SU-DHL-6 (cell line): ENCODE data around the gene PSMD3.

Experiments
- H2AFZ ChIP-seq: fragments of 200-600 bp; sonication (generic); 2 replicates; pipeline ENCODE4 v1.6.1; 2014; ENCODE audit warnings: low read depth, mild to moderate bottlenecking, moderate library complexity, mixed read lengths, antibody characterized with exemption, low read length; ENCODE audit not compliant: severe bottlenecking
- H3F3A ChIP-seq: fragments of 200-600 bp; shearing (Covaris generic); 2 replicates; pipeline ENCODE4 v1.6.0; 2016; ENCODE audit warnings: antibody characterized with exemption, mild to moderate bottlenecking; ENCODE audit not compliant: insufficient read depth
- H3K27ac ChIP-seq: fragments of 200-600 bp; sonication (generic); 2 replicates; pipeline ENCODE4 v1.5.1; 2016; ENCODE audit warnings: low read depth, mild to moderate bottlenecking, low read length, moderate library complexity, mixed read lengths
- H3K27me3 ChIP-seq: fragments of 200-600 bp; sonication (generic), shearing (Covaris generic); 2 replicates; pipeline ENCODE4 v1.6.0; 2014; ENCODE audit warnings: mild to moderate bottlenecking, low read length
- H3K36me3 ChIP-seq: fragments of 200-600 bp; sonication (generic); 2 replicates; pipeline ENCODE4 v1.6.1; 2014; ENCODE audit warnings: mild to moderate bottlenecking, low read length, mixed read lengths
- H3K4me2 ChIP-seq: fragments of 300-600, 200-600 bp; shearing (Covaris generic), sonication (generic); 2 replicates; pipeline ENCODE4 v1.6.0; 2014; ENCODE audit warnings: low read length, low read depth, mild to moderate bottlenecking; ENCODE audit not compliant: poor library complexity, severe bottlenecking
- H3K4me3 ChIP-seq: fragments of 200-600 bp; sonication (generic); 2 replicates; pipeline ENCODE4 v1.5.1; 2014; ENCODE audit warnings: antibody characterized with exemption, low read length, mild to moderate bottlenecking, mixed read lengths; ENCODE audit not compliant: insufficient read depth, poor library complexity, severe bottlenecking
- H3K79me2 ChIP-seq: fragments of 200-600 bp; sonication (generic); 2 replicates; pipeline ENCODE4 v1.6.1; 2014; ENCODE audit warnings: mild to moderate bottlenecking, low read length, moderate library complexity; ENCODE audit not compliant: insufficient read depth
- H3K9ac ChIP-seq: fragments of 200-600 bp; sonication (generic); 2 replicates; pipeline ENCODE4 v1.7.0; 2014; ENCODE audit warnings: mild to moderate bottlenecking, low read length
- H3K9me2 ChIP-seq: fragments of 200-600 bp; sonication (generic); replicated peaks from 2 replicates; pipeline ENCODE4 v1.6.1; 2014; ENCODE audit warnings: low read length; ENCODE audit not compliant: insufficient read depth
- H3K9me3 ChIP-seq: fragments of 200-600 bp; sonication (generic); 2 replicates; pipeline ENCODE4 v1.6.1; 2014; ENCODE audit warnings: low read length, mixed read lengths; ENCODE audit not compliant: insufficient read depth
- H4K20me1 ChIP-seq: fragments of 200-600 bp; sonication (generic); 2 replicates; pipeline ENCODE4 v1.6.1; 2014; ENCODE audit warnings: low read depth, mild to moderate bottlenecking, antibody characterized with exemption, low read length, moderate library complexity, mixed read lengths
- CTCF ChIP-seq: fragments of 200-600 bp; sonication (generic); IDR thresholded peaks from one replicate; pipeline ENCODE4 v1.5.1; 2017; ENCODE audit warnings: antibody characterized with exemption, mild to moderate bottlenecking, low read length, moderate library complexity; ENCODE audit not compliant: insufficient read depth, poor library complexity, severe bottlenecking
- EZH2phosphoT487 ChIP-seq: fragments of 200-600 bp; sonication (generic), shearing (Covaris generic); conservative IDR thresholded peaks from 2 replicates; pipeline ENCODE4 v1.6.1; 2018; ENCODE audit warnings: mild to moderate bottlenecking, antibody characterized with exemption, low read length, moderate library complexity, mixed read lengths

PSMD3 gene

DNA sequence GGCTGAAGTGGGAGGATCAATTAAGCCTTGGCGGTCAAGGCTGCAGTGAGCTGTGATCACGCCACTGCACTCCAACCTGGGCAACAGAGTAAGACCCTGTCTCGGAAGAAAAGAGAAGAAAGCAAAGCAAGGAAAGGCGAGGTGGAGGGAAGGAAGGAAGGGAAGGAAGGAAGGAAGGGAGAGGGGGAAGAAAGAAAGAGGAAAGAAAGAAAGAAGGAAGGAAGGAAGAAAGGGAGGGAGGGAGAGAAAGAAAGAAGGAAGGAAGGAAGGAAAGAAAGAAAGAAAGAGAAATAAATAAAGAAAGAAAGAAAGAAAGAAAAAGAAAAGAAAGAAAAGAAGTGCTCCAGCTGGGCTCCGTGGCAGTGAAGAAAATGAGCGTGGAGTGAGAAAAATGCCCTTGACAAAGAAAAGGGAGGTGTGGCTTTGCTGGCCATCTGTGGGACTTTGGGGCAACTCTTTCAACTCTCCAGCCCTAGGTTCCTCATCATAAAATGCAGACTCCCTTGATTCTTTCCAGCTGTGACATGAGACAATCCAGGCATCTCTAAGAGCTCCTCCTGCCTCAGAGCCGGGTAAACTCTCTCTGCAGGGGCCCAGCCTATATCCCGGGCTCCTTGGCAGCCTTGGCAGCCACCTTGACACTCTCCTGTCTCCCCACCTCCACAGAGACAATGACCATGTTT is 15.4 kb upstream of the PSMD3 start:
- Histone ChIP-seq H2AFZ (no peak overlapping the region), H3K36me3 (no peaks in the 10 kb centered on the region), H3K79me2 (no peaks in the 10 kb centered on the region), H3K9ac (no peak overlapping the region), H3K27ac (no peak overlapping the region), H3K9me2 (no peaks in the 10 kb centered on the region), H3F3A (no peaks in the 10 kb centered on the region), H3K9me3 (no peaks in the 10 kb centered on the region), H3K4me3 (no peak overlapping the region), H3K27me3 (no peaks in the 10 kb centered on the region), H4K20me1 (no peaks in the 10 kb centered on the region), H3K4me2 (no peak overlapping the region)
- no peak for TF ChIP-seq EZH2phosphoT487
- TF ChIP-seq CTCF: no peak

- Histone ChIP-seq H3F3A (no peaks in the 10 kb centered on the region), H3K36me3 (no peaks in the 10 kb centered on the region), H3K4me2 (no peak overlapping the region), H3K27ac (no peak overlapping the region), H3K79me2 (no peaks in the 10 kb centered on the region), H3K9me2 (no peaks in the 10 kb centered on the region), H3K9me3 (no peaks in the 10 kb centered on the region), H2AFZ (no peak overlapping the region), H3K27me3 (no peaks in the 10 kb centered on the region), H4K20me1 (no peaks in the 10 kb centered on the region), H3K9ac (no peak overlapping the region), H3K4me3 (no peak overlapping the region)
- TF ChIP-seq EZH2phosphoT487: no peak
- TF ChIP-seq CTCF: no peak
These were observed 13.8 kb upstream of the PSMD3 start for GRCh38 chr17:39966771-39967170.

- Histone ChIP-seq H3K27me3 (no peaks in the 10 kb centered on the region), H3K9me2 (no peaks in the 10 kb centered on the region), H3K79me2 (no peaks in the 10 kb centered on the region), H4K20me1 (no peaks in the 10 kb centered on the region), H2AFZ (no peak overlapping the region), H3K27ac (no peak overlapping the region), H3K9ac (no peak overlapping the region), H3K36me3 (no peaks in the 10 kb centered on the region), H3K4me3 (no peak overlapping the region), H3K4me2 (no peak overlapping the region), H3F3A (no peaks in the 10 kb centered on the region), H3K9me3 (no peaks in the 10 kb centered on the region)
- TF ChIP-seq CTCF (no peak), EZH2phosphoT487 (no peak)
These were observed 11.8 kb upstream of the PSMD3 start for GRCh38 chr17:39968761-39969160.
